DMS79 (cell line): ENCODE results near the gene PPA1.
"Not testable (repeated sequence)": the region's sequence is repeated elsewhere in the genome, so short reads cannot be mapped to it uniquely, and the experiment has no call there.

Source experiments
- DNase-seq: peaks from one replicate; lab custom pipeline; 2025; lab: John Stamatoyannopoulos, UW

PPA1 gene

GRCh38 chr10:70169011-70169410 lies 64.2 kb downstream of the PPA1 start:
- no peak for DNase-seq

DNA sequence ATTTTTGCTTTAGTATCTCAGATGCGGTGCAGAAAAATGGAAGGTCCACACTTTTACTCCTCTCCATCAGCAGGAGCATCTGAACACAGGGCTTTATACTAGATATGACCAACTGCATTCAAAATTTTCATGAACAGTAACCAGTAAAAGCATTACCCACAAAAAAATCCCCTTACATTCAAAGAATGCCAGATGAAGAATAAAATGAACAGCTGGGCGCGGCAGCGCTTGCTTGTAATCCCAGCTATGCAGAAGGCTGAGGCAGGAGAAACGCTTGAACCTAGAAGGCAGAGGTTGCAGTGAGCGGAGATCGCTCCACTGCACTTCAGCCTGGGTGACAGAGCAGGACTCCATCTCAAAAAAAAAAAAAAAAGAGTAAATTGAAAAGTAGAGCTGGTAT lies 66.0 kb downstream of the PPA1 start:
- DNase-seq, result no peak

GRCh38 chr10:70166394-70166793 lies 66.8 kb downstream of the PPA1 start:
- no peak for DNase-seq

DNA sequence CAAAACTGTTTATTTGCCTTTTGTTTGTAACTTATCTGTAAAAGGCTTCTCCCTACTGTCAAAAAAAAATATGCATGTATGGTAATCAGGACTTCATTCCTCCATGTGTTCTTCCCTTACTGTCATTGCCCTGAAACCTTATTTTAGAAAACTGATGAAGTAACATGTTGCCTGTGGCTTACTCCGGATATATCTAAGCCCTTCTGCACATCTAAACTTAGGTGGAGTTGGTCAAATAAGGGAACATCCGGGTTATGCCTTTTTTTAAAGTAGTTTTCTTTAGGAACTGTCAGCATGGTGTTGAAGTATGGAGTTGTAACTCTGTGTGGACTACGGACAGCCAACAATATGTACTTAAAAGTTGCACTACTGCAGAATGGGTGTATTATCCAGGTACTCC lies 69.1 kb downstream of the PPA1 start:
- DNase-seq, result no peak

- DNase-seq, result no peak
Observed at GRCh38 chr10:70163448-70163847, 69.8 kb downstream of the PPA1 start.

DNA sequence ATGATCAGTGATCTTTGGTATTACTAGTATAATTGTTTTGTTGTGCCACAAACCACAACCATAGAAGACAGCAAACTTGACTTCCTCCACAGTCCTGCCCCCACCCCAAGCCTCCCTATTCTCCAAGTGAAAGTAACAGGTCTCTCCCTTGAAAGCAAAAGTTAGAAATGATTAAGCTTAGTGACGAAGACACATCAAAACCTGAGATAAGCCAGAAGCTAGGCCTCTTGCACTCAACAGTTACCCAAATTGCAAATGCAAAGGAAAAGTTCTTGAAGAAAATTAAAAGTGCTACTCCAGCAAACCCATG lies 70.4 kb downstream of the PPA1 start:
- no peak for DNase-seq

GRCh38 chr10:70162151-70162891 lies 70.9 kb downstream of the PPA1 start:
- no peak for DNase-seq

- DNase-seq, result no peak
Observed at GRCh38 chr10:70160798-70161197, 72.4 kb downstream of the PPA1 start.

- DNase-seq, result not testable (repeated sequence)
Observed at GRCh38 chr10:70159366-70159765, 73.9 kb downstream of the PPA1 start.

DNA sequence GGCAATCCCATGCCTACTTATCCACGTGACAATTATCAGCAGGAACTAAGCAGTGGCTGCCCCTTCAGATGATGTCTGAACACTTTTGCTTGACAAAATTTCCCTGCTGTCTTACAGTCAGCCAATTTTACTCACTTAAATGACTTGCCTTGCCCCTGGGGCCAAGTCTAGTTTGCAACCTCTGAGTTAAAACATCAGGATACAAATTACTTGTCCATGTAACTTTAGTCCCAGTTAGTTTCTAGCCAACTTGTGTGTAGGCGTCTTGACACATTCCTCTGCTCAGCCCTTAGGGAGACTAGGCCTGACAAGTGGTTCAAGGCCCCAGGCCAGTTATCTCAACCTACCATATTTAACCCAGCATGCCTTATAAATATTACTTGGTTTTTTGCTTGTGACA lies 75.1 kb downstream of the PPA1 start:
- DNase-seq, result no peak

DNA sequence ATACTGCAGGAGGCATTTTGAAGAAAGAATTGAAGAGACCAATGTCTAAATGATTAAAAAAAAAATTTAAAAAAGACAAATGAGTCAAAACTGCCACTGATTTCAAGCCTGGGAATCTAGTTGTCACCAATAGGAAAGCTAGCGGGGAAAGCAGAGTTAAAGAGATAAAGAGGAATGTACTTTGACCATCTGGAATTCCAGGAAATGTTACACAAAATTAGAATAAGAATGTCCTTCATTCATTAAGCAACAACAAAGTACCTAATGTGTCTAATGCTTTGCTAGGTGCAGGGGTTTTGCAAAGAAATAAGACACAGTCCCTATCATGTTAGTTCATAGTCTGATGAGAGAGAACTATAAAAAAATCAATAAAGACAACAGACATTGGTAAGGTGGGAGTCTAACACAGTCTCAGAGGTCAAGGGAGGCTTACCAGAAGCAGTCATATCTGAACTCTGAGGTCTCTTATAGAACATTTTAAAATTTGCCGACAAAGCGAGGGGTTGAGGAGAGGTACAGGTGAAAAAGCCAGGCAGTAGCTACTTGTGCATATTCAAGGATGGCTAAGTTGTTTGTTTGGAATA lies 77.9 kb downstream of the PPA1 start:
- DNase-seq, result no peak
